GM12878 (cell line): ENCODE measurements around the gene AP3B1. TPM values are rescaled to one million over a fixed set of nuclear protein-coding genes. Genes with fewer than 3 reads are reported as not detected.

ENCODE experiments used
- ATAC-seq: fragments of 200-7000 bp; cut with Tn5 transposase; 3 replicates; pipeline ENCODE4 v1.9.1; 2020; ENCODE audit warnings: mild to moderate bottlenecking, moderate library complexity
- BruUV-seq: library from RNA; stranded (reverse); fragments of 400-500 nt; replicated peaks from 2 replicates; lab custom pipeline; 2021; lab: Mats Ljungman, UMichigan
- CTCF ChIA-PET: fragments of 300-600 bp; sonication (Branson Sonifier 250); formaldehyde crosslinking; extraction: SDS; loops from one replicate; lab custom pipeline; 2021; ENCODE audit warnings: inconsistent platforms; lab: Yijun Ruan, JAX
- POLR2A ChIA-PET: fragments of 350-600 bp; formaldehyde crosslinking; extraction: SDS; loops from one replicate; lab custom pipeline; 2021; ENCODE audit warnings: inconsistent platforms; lab: Charles Lee
- RAD21 ChIA-PET: fragments of 300-600 bp; sonication (Branson Sonifier 250); formaldehyde crosslinking; loops from one replicate; lab custom pipeline; 2023; ENCODE audit warnings: antibody characterized with exemption; ENCODE audit not compliant: unreplicated experiment; lab: Charles Lee
- SMC1A ChIA-PET: fragments of 300-600 bp; sonication (Branson Sonifier 250); formaldehyde crosslinking; loops from one replicate; lab custom pipeline; 2023; ENCODE audit not compliant: unreplicated experiment, uncharacterized antibody; lab: Charles Lee
- DNase-seq: peaks from one replicate; pipeline ENCODE4 v3.0.0-alpha.2; 2011; ENCODE audit warnings: low read depth, low spot score
- FAIRE-seq: peaks from 3 replicates; lab custom pipeline; 2011; peaks lifted over from hg19 to GRCh38; lab: Jason Lieb, UNC
- H2AFZ ChIP-seq: 2 replicates; pipeline ENCODE4 v1.6.0; 2011; ENCODE audit warnings: low read depth, low read length, control low read depth; ENCODE audit not compliant: control insufficient read depth
- H3K27ac ChIP-seq: 2 replicates; pipeline ENCODE4 v1.5.1; 2011; ENCODE audit warnings: control low read depth; ENCODE audit not compliant: control insufficient read depth, insufficient read depth
- H3K27me3 ChIP-seq, 2 experiments: replicated peaks in 1 of 2; 2 replicates each; pipeline versions ENCODE4 v1.6.0 to v1.6.1; 2011; ENCODE audit warnings: low read length in 1 of 2; ENCODE audit not compliant: control insufficient read depth in 2 of 2, insufficient read depth in 2 of 2
- H3K36me3 ChIP-seq, 2 experiments: 2 replicates each; pipeline ENCODE4 v1.5.1; 2011; ENCODE audit warnings: low read length in 1 of 2; ENCODE audit not compliant: control insufficient read depth in 2 of 2, insufficient read depth in 2 of 2
- H3K4me1 ChIP-seq: 2 replicates; pipeline ENCODE4 v1.6.1; 2011; ENCODE audit warnings: mild to moderate bottlenecking, low read length, moderate library complexity, mixed read lengths; ENCODE audit not compliant: control insufficient read depth, insufficient read depth
- H3K4me2 ChIP-seq: 2 replicates; pipeline ENCODE4 v1.6.0; 2011; ENCODE audit warnings: control low read depth; ENCODE audit not compliant: control insufficient read depth, insufficient read depth
- H3K4me3 ChIP-seq: fragments of 200-600 bp; sonication (generic); 2 replicates; pipeline ENCODE4 v1.5.1; 2016
- H3K79me2 ChIP-seq: 2 replicates; pipeline ENCODE4 v1.6.0; 2011; ENCODE audit warnings: low read length; ENCODE audit not compliant: control insufficient read depth, insufficient read depth
- H3K9ac ChIP-seq: 2 replicates; pipeline ENCODE4 v1.8.0; 2011; ENCODE audit warnings: low read length, control low read depth, mixed read lengths; ENCODE audit not compliant: control insufficient read depth, insufficient read depth
- H3K9me3 ChIP-seq: replicated peaks from 3 replicates; pipeline ENCODE4 v1.5.1; 2011; ENCODE audit warnings: mild to moderate bottlenecking, low read length; ENCODE audit not compliant: control insufficient read depth, insufficient read depth
- H4K20me1 ChIP-seq: 2 replicates; pipeline ENCODE4 v1.6.0; 2011; ENCODE audit not compliant: control insufficient read depth, insufficient read depth
- ATF2 ChIP-seq: IDR thresholded peaks from 2 replicates; pipeline ENCODE4 v1.6.1; 2012; ENCODE audit warnings: low read length, inconsistent platforms
- CHD4 ChIP-seq: fragments of 200-600 bp; sonication (generic); IDR thresholded peaks from 2 replicates; pipeline ENCODE4 v1.6.1; 2016; ENCODE audit warnings: mild to moderate bottlenecking
- GABPA ChIP-seq: IDR thresholded peaks from 2 replicates; pipeline ENCODE4 v1.6.1; 2014; ENCODE audit warnings: antibody characterized with exemption, low read depth, mild to moderate bottlenecking, inconsistent platforms
- MEF2A ChIP-seq: IDR thresholded peaks from 2 replicates; pipeline ENCODE4 v1.6.1; 2011; ENCODE audit warnings: low read depth, mild to moderate bottlenecking, low read length, moderate library complexity; ENCODE audit not compliant: insufficient read depth
- SP1 ChIP-seq: IDR thresholded peaks from one replicate; pipeline ENCODE4 v1.6.1; 2011; ENCODE audit warnings: low read depth, low read length
- ZBTB11 ChIP-seq: fragments of 450-650 bp; formaldehyde crosslinking; IDR thresholded peaks from 2 replicates; pipeline ENCODE4 v1.5.0; 2022; ENCODE audit warnings: mild to moderate bottlenecking, missing genetic modification characterization
- ZBTB40 ChIP-seq: fragments of 450-650 bp; IDR thresholded peaks from 2 replicates; pipeline ENCODE4 v1.6.1; 2016; ENCODE audit warnings: mild to moderate bottlenecking, moderate library complexity, borderline replicate concordance
- WGBS: methylation state at CpG from one replicate; pipeline ENCODE4 v1.1.6; 2016; ENCODE audit warnings: low lambda C conversion rate; ENCODE audit not compliant: insufficient replicate concordance, insufficient coverage; ENCODE audit errors: missing lambda C conversion rate; 5-methylcytosine and 5-hydroxymethylcytosine counted together
- in situ Hi-C: fragments of 300-500 bp; cut with MboI; formaldehyde crosslinking; loops from 9 replicates; pipeline ENCODE4 v1.14.3; 2018; ENCODE audit warnings: mixed read lengths
- intact Hi-C: fragments of 100-400 bp; cut with micrococcal nuclease; formaldehyde crosslinking; loops from one replicate; pipeline ENCODE4 v1.14.2; 2022; ENCODE audit not compliant: unreplicated experiment
- polyA plus RNA-seq, 11 experiments: library from polyadenylated mRNA; depleted of rRNA in 4 of 11; unstranded in 6 of 11; stranded (reverse) in 5 of 11; fragments of >200 nt; fragmentation: Nextera tagmentation in 4 of 11; fragmentation: Illumina TruSeq in 1 of 11; extraction: Ambion mirVana in 4 of 11; extraction: Trizol in 1 of 11; gene quantifications; 1 replicate in 1 of 11; 2 replicates in 10 of 11; pipeline versions ENCODE4 v1.2.1 to v1.2.3, GENCODE V29; 2011 to 2016; ENCODE audit warnings: inconsistent platforms in 2 of 11, missing spikeins in 2 of 11, low read depth in 1 of 11
- total RNA-seq, 4 experiments: library from RNA; depleted of rRNA in 3 of 4; stranded (reverse); fragments of >200 nt in 3 of 4; fragmentation: Illumina TruSeq in 1 of 4; extraction: Trizol in 1 of 4; gene quantifications; 2 replicates each; pipeline versions ENCODE4 v1.2.1 to v1.2.3, GENCODE V29; 2013 to 2021

AP3B1 gene
- total and polyA plus RNA-seq, 10 of the 15 experiments (the other 5 are each of a cell fraction or from before 2014, with no cell fraction given): 30.9 to 70.8 (median 46.0) TPM

GRCh38 chr5:78274540-78275197 lies 19.8 kb downstream of the AP3B1 start:
- no peaks in the 10 kb centered on the region for H3K9me3 ChIP-seq
- 100% methylated on average over 1 of the region's 1 CpG for WGBS
- H3K27ac ChIP-seq: no peak overlapping the region
- H4K20me1 ChIP-seq: peaks cover 3% of the 10 kb centered on the region; the same call in 1 of the 2 replicates
- no peak overlapping the region for H2AFZ ChIP-seq
- H3K27me3 ChIP-seq: no peaks in the 10 kb centered on the region
- ChIA-PET CTCF (interaction anchor here (0.9 to 2.0 kb wide), 3 partner anchors 21 to 60 kb away, joined by 3 to 5 read pairs (median 3); no protein-coding TSS in a partner anchor), RAD21 (interaction anchor here (0.7 kb wide), 1 partner anchor 9 kb away, joined by 3 read pairs; no protein-coding TSS in a partner anchor), SMC1A (no interaction called here), POLR2A (no interaction called here)
- no peak overlapping the region for H3K9ac ChIP-seq
- H3K4me2 ChIP-seq: no peak overlapping the region
- no peak for ATAC-seq
- in situ Hi-C loops: no loop called here
- DNase-seq: no peak
- no peaks in the 10 kb centered on the region for H3K4me1 ChIP-seq
- TF ChIP-seq SP1 (no peak), ZBTB40 (peak; percentile 72), ZBTB11 (CRISPR knock-in tag) (no peak), GABPA (no peak), CHD4 (no peak), MEF2A (no peak), ATF2 (no peak)
- no peak overlapping the region for H3K4me3 ChIP-seq
- no TSS peak for BruUV-seq
- no peak for FAIRE-seq
- intact Hi-C loops: no loop called here
- no peaks in the 10 kb centered on the region; a peak in 2 of 4 replicates for H3K36me3 ChIP-seq
- peaks cover 17% of the 10 kb centered on the region for H3K79me2 ChIP-seq
